HG03469 (cell line): ENCODE data around the gene CD300E.

Experiments
- ATAC-seq: cut with Tn5 transposase; IDR thresholded peaks from one replicate; pipeline ENCODE4 v1.9.1; 2021; ENCODE audit warnings: mild to moderate bottlenecking, moderate library complexity, moderate number of reproducible peaks; ENCODE audit not compliant: unreplicated experiment

The CD300E gene

GRCh38 chr17:74569020-74570003 lies 54.2 kb downstream of the CD300E start:
- ATAC-seq, result no peak

GRCh38 chr17:74568106-74568873 lies 55.2 kb downstream of the CD300E start:
- ATAC-seq, result no peak

DNA sequence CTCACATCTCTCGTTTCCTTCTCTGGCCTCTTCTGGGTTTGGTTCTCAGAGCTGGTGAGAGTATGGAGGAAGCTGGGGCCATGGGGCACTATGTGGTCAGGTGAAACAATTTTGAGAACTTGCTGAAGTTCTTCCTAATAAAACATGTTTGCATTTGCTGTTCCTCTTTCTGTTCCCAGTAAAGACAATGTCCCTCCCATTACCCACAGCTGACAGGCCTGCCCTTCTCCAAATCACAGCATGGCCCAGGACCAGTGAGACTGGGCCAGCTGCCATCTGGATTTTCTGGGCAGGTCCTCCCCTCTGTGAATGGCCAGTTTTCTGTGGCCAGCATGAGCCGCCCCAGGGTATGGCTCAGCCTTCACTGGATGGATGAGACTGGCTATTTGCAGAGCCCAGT lies 56.1 kb downstream of the CD300E start, which contains the start of gene CD300H:
CD300H (minus strand) TSS at position 113 of the 400 bp plus-strand sequence.
- ATAC-seq, result no peak

GRCh38 chr17:74566132-74566753 lies 57.3 kb downstream of the CD300E start:
- ATAC-seq, result no peak

GRCh38 chr17:74565126-74565525 lies 58.4 kb downstream of the CD300E start:
- ATAC-seq, result no peak

DNA sequence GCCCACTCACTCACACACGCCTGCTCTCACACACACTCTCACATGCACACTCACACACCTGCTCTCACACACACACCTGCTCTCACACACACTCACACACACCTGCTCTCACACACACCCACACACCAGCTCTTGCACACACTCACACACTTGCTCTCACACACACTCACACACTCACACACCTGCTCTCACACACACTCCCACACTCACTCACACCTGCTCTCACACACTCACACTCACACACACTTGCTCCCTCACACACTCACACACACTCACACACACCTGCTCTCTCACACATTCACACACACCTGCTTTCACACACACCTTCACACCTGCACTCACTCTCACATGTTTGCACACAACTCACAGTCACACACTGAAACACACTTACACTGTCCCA lies 60.2 kb downstream of the CD300E start:
- ATAC-seq, result no peak

DNA sequence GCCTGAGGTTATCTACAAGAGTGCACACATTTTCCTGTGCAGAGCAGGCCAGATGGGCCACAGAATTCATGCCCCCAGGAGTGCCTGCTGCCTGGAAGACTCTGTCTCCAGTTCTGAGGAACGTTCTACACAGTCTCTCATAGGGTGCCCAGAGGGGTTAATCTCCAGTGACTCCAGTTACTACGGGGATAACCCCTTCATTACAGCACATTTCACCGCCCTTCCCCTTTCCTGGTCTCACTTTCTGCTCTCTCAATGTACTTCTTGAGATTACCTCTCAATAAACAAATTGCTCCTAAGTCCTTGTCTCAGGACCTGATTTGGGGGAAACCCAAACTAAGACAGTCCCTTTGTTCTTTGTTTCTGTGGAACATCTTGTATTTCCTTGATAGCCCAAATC lies 62.0 kb downstream of the CD300E start:
- ATAC-seq, result no peak
